Ovary (tissue), 3 donors: ENCODE data around the gene HDAC10.

Experiments used
- EP300 ChIP-seq: sonication (generic); formaldehyde crosslinking; IDR thresholded peaks from one replicate; pipeline ENCODE4 v1.6.1; 2017; ENCODE audit warnings: antibody characterized with exemption
- TF ChIP-seq, protein P1 (sequence below), 3 donors: fragments of 450-650 bp in 2 of 3; fragments of 200-600 bp in 1 of 3; IDR thresholded peaks; one replicate each; pipeline versions ENCODE4 v1.5.1 to v1.8.0; 2016 to 2022; ENCODE audit warnings: antibody characterized with exemption in 3 of 3, mild to moderate bottlenecking in 1 of 3
- donor health status: DM: no; HTN: no; CAD: no.

DNA sequence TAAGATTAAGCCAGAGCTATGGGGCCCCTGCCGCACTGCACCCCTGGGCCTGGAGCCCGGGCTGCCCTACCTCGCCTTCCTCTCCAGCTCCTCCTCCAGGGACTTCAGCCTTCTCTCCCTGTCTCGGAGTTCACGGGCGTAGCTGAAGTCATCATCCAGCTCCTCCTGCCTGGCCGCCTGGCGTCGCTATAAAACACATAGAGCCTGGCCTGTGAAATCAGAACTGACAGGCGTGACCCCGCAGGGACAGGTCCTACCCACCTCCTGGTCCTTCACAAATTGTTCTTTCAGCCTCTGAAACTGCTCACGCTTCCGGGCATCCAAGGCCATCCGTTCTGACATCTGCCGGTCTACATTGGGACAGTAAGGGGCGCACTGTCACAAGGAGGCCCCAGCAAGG, 27.0 kb downstream of the HDAC10 start:
- TF ChIP-seq, protein P1, sequence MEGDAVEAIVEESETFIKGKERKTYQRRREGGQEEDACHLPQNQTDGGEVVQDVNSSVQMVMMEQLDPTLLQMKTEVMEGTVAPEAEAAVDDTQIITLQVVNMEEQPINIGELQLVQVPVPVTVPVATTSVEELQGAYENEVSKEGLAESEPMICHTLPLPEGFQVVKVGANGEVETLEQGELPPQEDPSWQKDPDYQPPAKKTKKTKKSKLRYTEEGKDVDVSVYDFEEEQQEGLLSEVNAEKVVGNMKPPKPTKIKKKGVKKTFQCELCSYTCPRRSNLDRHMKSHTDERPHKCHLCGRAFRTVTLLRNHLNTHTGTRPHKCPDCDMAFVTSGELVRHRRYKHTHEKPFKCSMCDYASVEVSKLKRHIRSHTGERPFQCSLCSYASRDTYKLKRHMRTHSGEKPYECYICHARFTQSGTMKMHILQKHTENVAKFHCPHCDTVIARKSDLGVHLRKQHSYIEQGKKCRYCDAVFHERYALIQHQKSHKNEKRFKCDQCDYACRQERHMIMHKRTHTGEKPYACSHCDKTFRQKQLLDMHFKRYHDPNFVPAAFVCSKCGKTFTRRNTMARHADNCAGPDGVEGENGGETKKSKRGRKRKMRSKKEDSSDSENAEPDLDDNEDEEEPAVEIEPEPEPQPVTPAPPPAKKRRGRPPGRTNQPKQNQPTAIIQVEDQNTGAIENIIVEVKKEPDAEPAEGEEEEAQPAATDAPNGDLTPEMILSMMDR (IDR thresholded peaks at IDR 0.05) = no peak
- TF ChIP-seq EP300 = no peak
